HepG2 (cell line): ENCODE results near the gene SMAD7. TPM values are rescaled to one million over a fixed set of nuclear protein-coding genes. Genes with fewer than 3 reads are reported as not detected.

Source experiments
- ATAC-seq: fragments of 200-7000 bp; cut with Tn5 transposase; 3 replicates; pipeline ENCODE4 v1.9.1; 2020; ENCODE audit warnings: mild to moderate bottlenecking, moderate library complexity
- BruUV-seq: library from RNA; stranded (reverse); fragments of 400-500 nt; replicated peaks from 2 replicates; lab custom pipeline; 2021; lab: Mats Ljungman, UMichigan
- CTCF ChIA-PET: fragments of 300-600 bp; formaldehyde crosslinking; extraction: SDS; loops from one replicate; lab custom pipeline; 2021; ENCODE audit warnings: low total read pairs, inconsistent platforms, low intra/inter-chr PET ratio; lab: Yijun Ruan, JAX
- POLR2A ChIA-PET: fragments of 350-600 bp; sonication (Branson Sonifier 250); formaldehyde crosslinking; loops from one replicate; lab custom pipeline; 2020; ENCODE audit warnings: antibody characterized with exemption, inconsistent platforms; lab: Yijun Ruan, JAX
- DNase-seq: peaks from one replicate; pipeline ENCODE4 v3.0.0-alpha.2; 2015; ENCODE audit warnings: low spot score
- FAIRE-seq: peaks from 3 replicates; lab custom pipeline; 2011; peaks lifted over from hg19 to GRCh38; lab: Jason Lieb, UNC
- H2AFZ ChIP-seq: one replicate; pipeline ENCODE4 v1.6.1; 2011; ENCODE audit warnings: low read length, inconsistent platforms
- H3K27ac ChIP-seq: fragments of 300-600 bp; 3 replicates; pipeline ENCODE4 v1.8.0; 2011; ENCODE audit warnings: mixed run types, mild to moderate bottlenecking, mixed read lengths, low read length, inconsistent platforms; ENCODE audit not compliant: insufficient read depth; ENCODE audit errors: extremely low read length
- H3K27me3 ChIP-seq, 2 experiments: fragments of 200-600 bp in 1 of 2; 2 replicates in 1 of 2; 3 replicates in 1 of 2; pipeline versions ENCODE4 v1.6.0 to v1.8.0; 2011; ENCODE audit warnings: low read length in 2 of 2, mild to moderate bottlenecking in 2 of 2, moderate library complexity in 2 of 2, inconsistent platforms in 1 of 2; ENCODE audit not compliant: insufficient read depth in 2 of 2, control insufficient read depth in 1 of 2
- H3K36me3 ChIP-seq, 2 experiments: fragments of 200-600 bp in 1 of 2; replicated peaks in 1 of 2; 2 replicates in 1 of 2; 3 replicates in 1 of 2; pipeline versions ENCODE4 v1.5.1 to v1.8.0; 2011; ENCODE audit warnings: low read length in 2 of 2, inconsistent platforms in 1 of 2; ENCODE audit not compliant: insufficient read depth in 2 of 2, control insufficient read depth in 1 of 2
- H3K4me1 ChIP-seq: 2 replicates; pipeline ENCODE4 v1.5.1; 2012; ENCODE audit warnings: low read length, inconsistent platforms; ENCODE audit not compliant: insufficient read depth
- H3K4me2 ChIP-seq: 2 replicates; pipeline ENCODE4 v1.6.0; 2011; ENCODE audit warnings: low read depth, low read length, inconsistent platforms
- H3K4me3 ChIP-seq, 3 experiments: fragments of 200-600 bp in 1 of 3; sonication (generic), shearing (Covaris generic) in 1 of 3; replicated peaks in 1 of 3; 2 replicates each; pipeline ENCODE4 v1.5.1; 2011 to 2016; ENCODE audit warnings: low read length in 3 of 3, inconsistent platforms in 2 of 3, low read depth in 2 of 3, mild to moderate bottlenecking in 2 of 3, control low read depth in 1 of 3, mixed read lengths in 1 of 3; ENCODE audit not compliant: insufficient read depth in 1 of 3
- H3K79me2 ChIP-seq: one replicate; pipeline ENCODE4 v1.6.1; 2011; ENCODE audit warnings: low read length, inconsistent platforms; ENCODE audit not compliant: insufficient read depth
- H3K9ac ChIP-seq: 2 replicates; pipeline ENCODE4 v1.6.0; 2011; ENCODE audit warnings: mild to moderate bottlenecking, low read depth, low read length, inconsistent platforms; ENCODE audit not compliant: insufficient read depth
- H3K9me3 ChIP-seq: 2 replicates; pipeline ENCODE4 v1.5.1; 2012; ENCODE audit warnings: mild to moderate bottlenecking, low read length
- H4K20me1 ChIP-seq: 2 replicates; pipeline ENCODE4 v1.6.0; 2011; ENCODE audit warnings: inconsistent platforms, mild to moderate bottlenecking, low read length, moderate library complexity; ENCODE audit not compliant: insufficient read depth
- ERF ChIP-seq: IDR thresholded peaks from 2 replicates; pipeline ENCODE4 v1.6.1; 2018; ENCODE audit warnings: missing biosample characterization, missing genetic modification reagents
- IKZF4 ChIP-seq: sonication (generic); formaldehyde crosslinking; IDR thresholded peaks from 2 replicates; pipeline ENCODE4 v1.5.1; 2020; ENCODE audit warnings: borderline replicate concordance, mild to moderate bottlenecking, low read depth, missing genetic modification reagents; ENCODE audit errors: not compliant biosample characterization
- MLLT10 ChIP-seq: sonication (generic); formaldehyde crosslinking; IDR thresholded peaks from 2 replicates; pipeline ENCODE4 v1.4.0; 2020; ENCODE audit warnings: missing genetic modification reagents
- RELA ChIP-seq: sonication (generic); formaldehyde crosslinking; IDR thresholded peaks from 2 replicates; pipeline ENCODE4 v1.4.0; 2020; ENCODE audit warnings: missing genetic modification reagents
- RNF2 ChIP-seq: fragments of 450-650 bp; conservative IDR thresholded peaks from 2 replicates; pipeline ENCODE4 v1.6.1; 2016; ENCODE audit warnings: low read depth
- STAG1 ChIP-seq: sonication (generic); formaldehyde crosslinking; IDR thresholded peaks from 2 replicates; pipeline ENCODE4 v1.4.0; 2020; ENCODE audit warnings: missing genetic modification reagents
- ZBTB25 ChIP-seq: IDR thresholded peaks from 2 replicates; pipeline ENCODE4 v1.6.1; 2018; ENCODE audit warnings: missing genetic modification reagents
- ZNF180 ChIP-seq: sonication (generic); formaldehyde crosslinking; IDR thresholded peaks from 2 replicates; pipeline ENCODE4 v1.4.0; 2020; ENCODE audit warnings: low read depth, missing genetic modification reagents, borderline replicate concordance
- ZNF605 ChIP-seq: sonication (generic); formaldehyde crosslinking; IDR thresholded peaks from 2 replicates; pipeline ENCODE4 v1.8.0; 2022; ENCODE audit warnings: mild to moderate bottlenecking, missing genetic modification reagents
- WGBS: methylation state at CpG from one replicate; pipeline ENCODE4 v1.1.6; 2017; ENCODE audit warnings: low lambda C conversion rate; 5-methylcytosine and 5-hydroxymethylcytosine counted together
- in situ Hi-C: cut with HindIII; loops from 2 replicates; pipeline ENCODE4 v1.10.0; 2017; ENCODE audit warnings: low pct_unique_long_range_greater_than_20kb; ENCODE audit not compliant: extremely low pct_ligation_motif_present
- intact Hi-C: fragments of 100-400 bp; cut with micrococcal nuclease; formaldehyde crosslinking; loops from one replicate; pipeline ENCODE4 v1.10.0; 2022; ENCODE audit not compliant: unreplicated experiment
- polyA plus RNA-seq, 8 experiments: library from polyadenylated mRNA; depleted of rRNA in 3 of 8; stranded (reverse) in 7 of 8; unstranded in 1 of 8; fragments of >200 nt; fragmentation: Illumina TruSeq in 4 of 8; extraction: Trizol in 4 of 8; gene quantifications; 2 replicates each; pipeline versions ENCODE4 v1.2.1 to v1.2.3, GENCODE V29; 2011 to 2016; ENCODE audit warnings: low read depth in 4 of 8, missing spikeins in 1 of 8, mixed read lengths in 1 of 8; ENCODE audit not compliant: insufficient read depth in 1 of 8
- total RNA-seq, 5 experiments: library from RNA; depleted of rRNA; stranded (reverse); fragments of >200 nt; fragmentation: Illumina TruSeq; extraction: Trizol; gene quantifications; 2 replicates each; pipeline ENCODE4 v1.2.3, GENCODE V29; 2016; ENCODE audit warnings: low read depth in 1 of 5
- TF ChIP-seq, protein P1 (sequence below): IDR thresholded peaks from 2 replicates; pipeline ENCODE4 v1.6.1; 2016; ENCODE audit warnings: low read depth, missing genetic modification reagents, missing compliant biosample characterization

Gene SMAD7
- total and polyA plus RNA-seq, 2 of the 13 experiments (the other 11 are each of a cell fraction or from before 2014, with no cell fraction given), result 17.4 to 24.7 TPM

DNA sequence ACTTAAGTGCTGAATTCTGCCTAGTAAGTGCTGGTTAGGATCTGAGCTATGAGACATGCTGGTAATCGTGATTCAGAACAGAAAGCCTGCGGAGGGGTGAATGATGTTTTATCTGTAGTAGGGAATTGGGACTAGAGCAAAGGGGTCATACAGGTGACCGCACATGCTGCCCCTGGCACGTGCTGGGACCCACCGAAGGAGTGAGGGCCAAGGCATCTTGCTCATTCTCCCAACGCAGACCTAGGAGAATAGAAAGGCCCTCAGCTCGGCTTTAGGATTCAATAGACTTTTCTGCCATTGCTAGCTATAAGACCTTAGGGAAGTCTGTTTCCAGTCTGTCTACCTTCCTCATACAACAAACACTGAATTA lies 8.8 kb upstream of the SMAD7 start (continued):
- no peak for TF ChIP-seq IKZF4 (CRISPR knock-in tag)
- TF ChIP-seq MLLT10 (CRISPR knock-in tag), result no peak
- no peak for TF ChIP-seq ZBTB25 (CRISPR knock-in tag)
- TF ChIP-seq ERF (CRISPR knock-in tag), result no peak

DNA sequence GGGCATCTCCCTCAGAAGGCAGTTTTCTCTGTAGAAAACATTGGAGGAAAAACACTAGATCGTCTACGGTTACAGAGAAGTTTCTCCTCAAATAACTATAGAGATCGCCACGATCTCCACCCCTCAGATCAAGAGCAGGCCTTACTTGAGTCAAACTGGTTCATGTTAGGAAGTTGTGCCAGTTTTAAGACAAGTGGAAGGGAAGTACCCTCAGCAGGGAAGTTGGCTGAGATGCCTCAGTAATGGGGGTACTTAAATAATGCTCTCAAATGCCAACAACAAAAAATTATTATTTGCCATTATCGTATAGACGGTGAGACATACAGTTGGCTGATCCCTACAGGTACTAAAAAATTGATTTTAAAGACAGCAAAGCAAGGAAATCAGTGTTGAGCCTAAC lies 8.2 kb upstream of the SMAD7 start:
- DNase-seq (no peak), FAIRE-seq (no peak), ATAC-seq (no peak)
- in situ Hi-C loops, result no loop called here
- BruUV-seq, result no TSS peak
- H2AFZ ChIP-seq, result no peak overlapping the region
- 84% methylated on average over 6 of the region's 6 CpGs for WGBS
- H3K79me2 ChIP-seq, result no peaks in the 10 kb centered on the region
- no peak overlapping the region for H3K4me3 ChIP-seq
- no peak overlapping the region for H3K4me2 ChIP-seq
- peaks cover 0 to 16% of the 10 kb centered on the region in 2 experiments; a peak in 4 of 5 replicates for H3K27me3 ChIP-seq
- ChIA-PET POLR2A (no interaction called here), CTCF (no interaction called here)
- no peak overlapping the region for H3K9ac ChIP-seq
- peaks cover 59% of the 10 kb centered on the region for H3K4me1 ChIP-seq
- intact Hi-C loops, result no loop called here
- H3K27ac ChIP-seq, result no peak overlapping the region
- H3K36me3 ChIP-seq, result no peaks in the 10 kb centered on the region
- H3K9me3 ChIP-seq, result no peaks in the 10 kb centered on the region
- H4K20me1 ChIP-seq, result no peaks in the 10 kb centered on the region
- TF ChIP-seq ZNF180, result no peak
- no peak for TF ChIP-seq ZNF605 (CRISPR knock-in tag)
- TF ChIP-seq RNF2, result no peak
- TF ChIP-seq STAG1 (CRISPR knock-in tag), result no peak
- TF ChIP-seq RELA (CRISPR knock-in tag), result no peak
- TF ChIP-seq, protein P1, sequence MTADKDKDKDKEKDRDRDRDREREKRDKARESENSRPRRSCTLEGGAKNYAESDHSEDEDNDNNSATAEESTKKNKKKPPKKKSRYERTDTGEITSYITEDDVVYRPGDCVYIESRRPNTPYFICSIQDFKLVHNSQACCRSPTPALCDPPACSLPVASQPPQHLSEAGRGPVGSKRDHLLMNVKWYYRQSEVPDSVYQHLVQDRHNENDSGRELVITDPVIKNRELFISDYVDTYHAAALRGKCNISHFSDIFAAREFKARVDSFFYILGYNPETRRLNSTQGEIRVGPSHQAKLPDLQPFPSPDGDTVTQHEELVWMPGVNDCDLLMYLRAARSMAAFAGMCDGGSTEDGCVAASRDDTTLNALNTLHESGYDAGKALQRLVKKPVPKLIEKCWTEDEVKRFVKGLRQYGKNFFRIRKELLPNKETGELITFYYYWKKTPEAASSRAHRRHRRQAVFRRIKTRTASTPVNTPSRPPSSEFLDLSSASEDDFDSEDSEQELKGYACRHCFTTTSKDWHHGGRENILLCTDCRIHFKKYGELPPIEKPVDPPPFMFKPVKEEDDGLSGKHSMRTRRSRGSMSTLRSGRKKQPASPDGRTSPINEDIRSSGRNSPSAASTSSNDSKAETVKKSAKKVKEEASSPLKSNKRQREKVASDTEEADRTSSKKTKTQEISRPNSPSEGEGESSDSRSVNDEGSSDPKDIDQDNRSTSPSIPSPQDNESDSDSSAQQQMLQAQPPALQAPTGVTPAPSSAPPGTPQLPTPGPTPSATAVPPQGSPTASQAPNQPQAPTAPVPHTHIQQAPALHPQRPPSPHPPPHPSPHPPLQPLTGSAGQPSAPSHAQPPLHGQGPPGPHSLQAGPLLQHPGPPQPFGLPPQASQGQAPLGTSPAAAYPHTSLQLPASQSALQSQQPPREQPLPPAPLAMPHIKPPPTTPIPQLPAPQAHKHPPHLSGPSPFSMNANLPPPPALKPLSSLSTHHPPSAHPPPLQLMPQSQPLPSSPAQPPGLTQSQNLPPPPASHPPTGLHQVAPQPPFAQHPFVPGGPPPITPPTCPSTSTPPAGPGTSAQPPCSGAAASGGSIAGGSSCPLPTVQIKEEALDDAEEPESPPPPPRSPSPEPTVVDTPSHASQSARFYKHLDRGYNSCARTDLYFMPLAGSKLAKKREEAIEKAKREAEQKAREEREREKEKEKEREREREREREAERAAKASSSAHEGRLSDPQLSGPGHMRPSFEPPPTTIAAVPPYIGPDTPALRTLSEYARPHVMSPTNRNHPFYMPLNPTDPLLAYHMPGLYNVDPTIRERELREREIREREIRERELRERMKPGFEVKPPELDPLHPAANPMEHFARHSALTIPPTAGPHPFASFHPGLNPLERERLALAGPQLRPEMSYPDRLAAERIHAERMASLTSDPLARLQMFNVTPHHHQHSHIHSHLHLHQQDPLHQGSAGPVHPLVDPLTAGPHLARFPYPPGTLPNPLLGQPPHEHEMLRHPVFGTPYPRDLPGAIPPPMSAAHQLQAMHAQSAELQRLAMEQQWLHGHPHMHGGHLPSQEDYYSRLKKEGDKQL (CRISPR knock-in tag), result no peak
